K562 (cell line): ENCODE data around the gene ZNF689. TPM values are rescaled to one million over a fixed set of nuclear protein-coding genes. Genes with fewer than 3 reads are reported as not detected.
A peak's percentile ranks its signal among the peaks of the same experiment; 100 is the strongest.

Experiments
- CGGBP1 ChIP-seq: fragments of 250-450 bp; sonication (Bioruptor Pico); IDR thresholded peaks from 2 replicates; pipeline ENCODE4 v1.9.0; 2021; ENCODE audit warnings: mild to moderate bottlenecking
- CHD2 ChIP-seq: IDR thresholded peaks from 2 replicates; pipeline ENCODE4 v1.6.1; 2011; ENCODE audit warnings: low read depth, low read length
- DLX4 ChIP-seq: fragments of 250-450 bp; sonication (Bioruptor Pico); IDR thresholded peaks from 2 replicates; pipeline ENCODE4 v1.6.1; 2021; ENCODE audit warnings: mild to moderate bottlenecking
- HINFP ChIP-seq: fragments of 450-650 bp; conservative IDR thresholded peaks from 2 replicates; pipeline ENCODE4 v1.6.1; 2016; ENCODE audit warnings: missing genetic modification characterization, low read depth, mild to moderate bottlenecking, control low read depth, missing compliant biosample characterization
- RREB1 ChIP-seq: fragments of 250-450 bp; sonication (Bioruptor Pico); IDR thresholded peaks from 2 replicates; pipeline ENCODE4 v1.4.0; 2020
- THRB ChIP-seq: fragments of 450-650 bp; formaldehyde crosslinking; conservative IDR thresholded peaks from 2 replicates; pipeline ENCODE4 v1.4.0; 2022; ENCODE audit warnings: mild to moderate bottlenecking, missing genetic modification characterization
- TRIM24 ChIP-seq, 2 experiments: fragments of 450-650 bp; IDR thresholded peaks; 2 replicates each; pipeline ENCODE4 v1.6.1; 2016
- ZNF507 ChIP-seq: conservative IDR thresholded peaks from 2 replicates; pipeline ENCODE4 v1.6.1; 2017; ENCODE audit warnings: missing genetic modification characterization, missing compliant biosample characterization
- ZNF586 ChIP-seq: fragments of 450-650 bp; formaldehyde crosslinking; conservative IDR thresholded peaks from 2 replicates; pipeline ENCODE4 v1.4.0; 2020; ENCODE audit warnings: mild to moderate bottlenecking, moderate library complexity
- ZNF764 ChIP-seq: fragments of 250-450 bp; sonication (Bioruptor Pico); IDR thresholded peaks from 2 replicates; pipeline ENCODE4 v1.4.0; 2020; ENCODE audit warnings: low read depth, mild to moderate bottlenecking, moderate library complexity
- polyA plus RNA-seq, 8 experiments: library from polyadenylated mRNA; depleted of rRNA in 4 of 8; stranded (reverse) in 5 of 8; unstranded in 3 of 8; fragments of >200 nt; fragmentation: Nextera tagmentation in 2 of 8; fragmentation: Illumina TruSeq in 1 of 8; extraction: Ambion mirVana in 2 of 8; extraction: Trizol in 1 of 8; gene quantifications; 2 replicates each; pipeline versions ENCODE4 v1.2.1 to v1.2.3, GENCODE V29; 2011 to 2014; ENCODE audit warnings: inconsistent platforms in 1 of 8, missing spikeins in 1 of 8
- total RNA-seq, 7 experiments: library from RNA; depleted of rRNA in 6 of 7; stranded (reverse); fragments of >200 nt in 6 of 7; fragmentation: Illumina TruSeq in 2 of 7; extraction: Trizol in 2 of 7; gene quantifications; 2 replicates each; pipeline versions ENCODE4 v1.2.1 to v1.2.3, GENCODE V29; 2011 to 2021; ENCODE audit warnings: low replicate concordance in 1 of 7

The ZNF689 gene
- total and polyA plus RNA-seq, 9 of the 15 experiments (the other 6 are each of a cell fraction or from before 2014, with no cell fraction given) = 5.4 to 15.4 (median 10.8) TPM

- TF ChIP-seq RREB1 (CRISPR knock-in tag) (peak; percentile 83; the same call in 1 of the 2 replicates), ZNF764 (CRISPR knock-in tag) (no peak), TRIM24 (IDR thresholded peaks at IDR 0.05) (no peak), CGGBP1 (CRISPR knock-in tag) (no peak), ZNF507 (tag) (no peak), THRB (CRISPR knock-in tag) (0 out of 2 replicates have a peak, but pooled peaks have one; percentile 24), HINFP (tag) (no peak), ZNF586 (CRISPR knock-in tag) (no peak), DLX4 (CRISPR knock-in tag) (no peak), CHD2 (no peak)
These were observed 47.0 kb upstream of the ZNF689 start (continued) for GRCh38 chr16:30656974-30657865.
